ENCODE measurements around the gene P2RY4.
"Not testable (repeated sequence)": the region's sequence is repeated elsewhere in the genome, so short reads cannot be mapped to it uniquely, and the experiment has no call there.

DNA sequence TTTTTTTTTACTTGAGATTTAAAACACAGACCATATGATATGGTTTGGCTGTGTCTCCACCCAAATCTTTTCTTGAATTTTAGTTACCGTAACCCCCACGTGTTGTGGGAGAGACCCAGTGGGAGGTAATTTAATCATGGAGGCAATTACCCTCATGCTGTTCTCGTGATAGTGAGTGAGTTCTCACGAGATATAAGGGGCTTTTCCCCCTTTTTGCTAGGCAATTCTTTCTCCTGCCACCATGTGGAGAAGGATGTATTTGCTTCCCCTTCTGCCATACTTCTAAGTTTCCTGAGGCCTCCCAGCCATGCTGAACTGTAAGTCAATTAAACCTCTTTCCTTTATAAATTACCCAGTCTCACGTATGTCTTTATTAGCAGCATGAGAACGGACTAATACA is 50.4 kb downstream of the P2RY4 start:
- TF ChIP-seq, protein P1, sequence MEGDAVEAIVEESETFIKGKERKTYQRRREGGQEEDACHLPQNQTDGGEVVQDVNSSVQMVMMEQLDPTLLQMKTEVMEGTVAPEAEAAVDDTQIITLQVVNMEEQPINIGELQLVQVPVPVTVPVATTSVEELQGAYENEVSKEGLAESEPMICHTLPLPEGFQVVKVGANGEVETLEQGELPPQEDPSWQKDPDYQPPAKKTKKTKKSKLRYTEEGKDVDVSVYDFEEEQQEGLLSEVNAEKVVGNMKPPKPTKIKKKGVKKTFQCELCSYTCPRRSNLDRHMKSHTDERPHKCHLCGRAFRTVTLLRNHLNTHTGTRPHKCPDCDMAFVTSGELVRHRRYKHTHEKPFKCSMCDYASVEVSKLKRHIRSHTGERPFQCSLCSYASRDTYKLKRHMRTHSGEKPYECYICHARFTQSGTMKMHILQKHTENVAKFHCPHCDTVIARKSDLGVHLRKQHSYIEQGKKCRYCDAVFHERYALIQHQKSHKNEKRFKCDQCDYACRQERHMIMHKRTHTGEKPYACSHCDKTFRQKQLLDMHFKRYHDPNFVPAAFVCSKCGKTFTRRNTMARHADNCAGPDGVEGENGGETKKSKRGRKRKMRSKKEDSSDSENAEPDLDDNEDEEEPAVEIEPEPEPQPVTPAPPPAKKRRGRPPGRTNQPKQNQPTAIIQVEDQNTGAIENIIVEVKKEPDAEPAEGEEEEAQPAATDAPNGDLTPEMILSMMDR (IDR thresholded peaks at IDR 0.05), result not testable (repeated sequence)
- not testable (repeated sequence) for TF ChIP-seq POLR2A, EP300 (IDR thresholded peaks at IDR 0.05)
